Gastrocnemius medialis (tissue), 4 donors: ENCODE data around the gene KIF4A. TPM values are rescaled to one million over a fixed set of nuclear protein-coding genes. Genes with fewer than 3 reads are reported as not detected.

Experiments used
- ATAC-seq, 2 donors: fragments of 150-250 bp; one replicate each; pipeline ENCODE4 v1.9.1; 2016
- DNase-seq, 2 donors: peaks; one replicate each; pipeline ENCODE4 v3.0.0-alpha.2; 2019
- H3K27ac ChIP-seq, 4 donors: fragments of 200-600 bp; sonication (generic); 1 replicate in 1 of 4; 2 replicates in 3 of 4; pipeline ENCODE4 v1.5.1; 2016 to 2018; ENCODE audit warnings: mild to moderate bottlenecking in 2 of 4, moderate library complexity in 1 of 4
- H3K27me3 ChIP-seq, 3 donors: fragments of 200-600 bp; sonication (generic) in 2 of 3; 1 replicate in 1 of 3; 2 replicates in 2 of 3; pipeline versions ENCODE4 v1.5.1 to v1.6.0; 2016 to 2019; ENCODE audit warnings: mild to moderate bottlenecking in 1 of 3, moderate library complexity in 1 of 3
- H3K36me3 ChIP-seq, 2 donors: fragments of 200-600 bp; sonication (generic) in 1 of 2; one replicate each; pipeline ENCODE4 v1.5.1; 2017 to 2018
- H3K4me1 ChIP-seq, 2 donors: fragments of 200-600 bp; sonication (generic) in 1 of 2; one replicate each; pipeline ENCODE4 v1.5.1; 2016 to 2017; ENCODE audit warnings: mild to moderate bottlenecking in 2 of 2
- H3K4me3 ChIP-seq, 4 donors: fragments of 200-600 bp; sonication (generic) in 3 of 4; 1 replicate in 1 of 4; 2 replicates in 3 of 4; pipeline ENCODE4 v1.5.1; 2016 to 2019; ENCODE audit warnings: mild to moderate bottlenecking in 2 of 4
- H3K9me3 ChIP-seq, 3 donors: fragments of 200-600 bp; sonication (generic) in 2 of 3; 1 replicate in 1 of 3; 2 replicates in 2 of 3; pipeline ENCODE4 v1.5.1; 2016 to 2019
- POLR2A ChIP-seq, 2 donors: fragments of 450-650 bp; IDR thresholded peaks; one replicate each; pipeline ENCODE4 v1.6.1; 2017; ENCODE audit warnings: antibody characterized with exemption in 2 of 2, mild to moderate bottlenecking in 2 of 2, moderate library complexity in 2 of 2
- in situ Hi-C, 4 donors: fragments of 200-750 bp; cut with MboI; loops; one replicate each; pipeline versions ENCODE4 v1.15.0 to v1.8.0; 2017; ENCODE audit warnings: low sequenced_read_pairs in 4 of 4
- intact Hi-C: fragments of 100-400 bp; cut with DNase I; formaldehyde crosslinking; loops from one replicate; pipeline ENCODE4 v1.15.1; 2023; ENCODE audit warnings: low total_unique reads
- total RNA-seq, 4 donors: library from RNA; depleted of rRNA; stranded (reverse); fragments of >200 nt; gene quantifications; one replicate each; pipeline versions ENCODE4 v1.1.0 to v1.2.3, GENCODE V29; 2016
- TF ChIP-seq, protein P1 (sequence below), 5 experiments: fragments of 450-650 bp in 3 of 5; fragments of 200-600 bp in 2 of 5; sonication (generic) in 2 of 5; IDR thresholded peaks in 4 of 5; conservative IDR thresholded peaks in 1 of 5; 1 replicate in 4 of 5; 2 replicates in 1 of 5; pipeline ENCODE4 v1.5.1; 2016 to 2019; ENCODE audit warnings: antibody characterized with exemption in 5 of 5, mild to moderate bottlenecking in 3 of 5, moderate library complexity in 3 of 5

KIF4A gene
- total RNA-seq, 4 donors from 2014 or later: 0.07 to 0.09 TPM; not detected in 2

DNA sequence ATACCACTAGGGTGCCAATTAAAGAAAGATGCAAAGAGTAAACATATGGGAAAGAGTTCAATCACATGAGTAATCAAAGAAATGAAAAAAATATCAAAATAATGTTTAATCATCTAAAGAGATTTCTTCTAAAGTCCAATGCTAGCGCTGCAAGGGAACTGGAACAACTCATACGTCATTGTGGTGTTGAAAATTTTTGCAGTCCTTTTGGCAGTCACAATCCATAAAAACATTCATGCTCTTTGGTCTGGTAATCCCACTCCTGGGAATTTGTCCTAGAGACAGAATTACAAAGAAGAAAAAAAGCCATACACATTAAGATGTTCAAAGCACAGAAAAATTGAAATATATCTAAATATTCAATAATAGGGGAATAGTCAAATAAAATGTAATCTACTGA, 34.5 kb upstream of the KIF4A start:
- TF ChIP-seq, protein P1, sequence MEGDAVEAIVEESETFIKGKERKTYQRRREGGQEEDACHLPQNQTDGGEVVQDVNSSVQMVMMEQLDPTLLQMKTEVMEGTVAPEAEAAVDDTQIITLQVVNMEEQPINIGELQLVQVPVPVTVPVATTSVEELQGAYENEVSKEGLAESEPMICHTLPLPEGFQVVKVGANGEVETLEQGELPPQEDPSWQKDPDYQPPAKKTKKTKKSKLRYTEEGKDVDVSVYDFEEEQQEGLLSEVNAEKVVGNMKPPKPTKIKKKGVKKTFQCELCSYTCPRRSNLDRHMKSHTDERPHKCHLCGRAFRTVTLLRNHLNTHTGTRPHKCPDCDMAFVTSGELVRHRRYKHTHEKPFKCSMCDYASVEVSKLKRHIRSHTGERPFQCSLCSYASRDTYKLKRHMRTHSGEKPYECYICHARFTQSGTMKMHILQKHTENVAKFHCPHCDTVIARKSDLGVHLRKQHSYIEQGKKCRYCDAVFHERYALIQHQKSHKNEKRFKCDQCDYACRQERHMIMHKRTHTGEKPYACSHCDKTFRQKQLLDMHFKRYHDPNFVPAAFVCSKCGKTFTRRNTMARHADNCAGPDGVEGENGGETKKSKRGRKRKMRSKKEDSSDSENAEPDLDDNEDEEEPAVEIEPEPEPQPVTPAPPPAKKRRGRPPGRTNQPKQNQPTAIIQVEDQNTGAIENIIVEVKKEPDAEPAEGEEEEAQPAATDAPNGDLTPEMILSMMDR (IDR thresholded peaks at IDR 0.05 in 4 of 5, conservative IDR thresholded peaks at IDR 0.05 in 1 of 5): no peak
- no peak for TF ChIP-seq POLR2A (IDR thresholded peaks at IDR 0.05)
- intact Hi-C loops: no loop called here
- no peaks in the 10 kb centered on the region for H3K4me1 ChIP-seq

GRCh38 chrX:70257423-70258288, 32.2 kb upstream of the KIF4A start:
- no peak for TF ChIP-seq POLR2A (IDR thresholded peaks at IDR 0.05)
- TF ChIP-seq, protein P1 (IDR thresholded peaks at IDR 0.05 in 4 of 5, conservative IDR thresholded peaks at IDR 0.05 in 1 of 5): no peak
- Histone ChIP-seq H3K4me1 (no peaks in the 10 kb centered on the region), H3K36me3 (no peaks in the 10 kb centered on the region), H3K27me3 (no peaks in the 10 kb centered on the region), H3K4me3 (no peak overlapping the region), H3K27ac (no peak overlapping the region), H3K9me3 (no peaks in the 10 kb centered on the region)
- DNase-seq: no peak
- intact Hi-C loops: no loop called here
- ATAC-seq: no peak
- in situ Hi-C loops: no loop called here

More for the DNA sequence above, 34.5 kb upstream of the KIF4A start:
- no peak for DNase-seq
- in situ Hi-C loops: no loop called here
- H3K36me3 ChIP-seq: no peaks in the 10 kb centered on the region
- H3K9me3 ChIP-seq: no peaks in the 10 kb centered on the region
- H3K4me3 ChIP-seq: no peak overlapping the region
- no peak for ATAC-seq
- no peaks in the 10 kb centered on the region for H3K27me3 ChIP-seq
- H3K27ac ChIP-seq: no peak overlapping the region

DNA sequence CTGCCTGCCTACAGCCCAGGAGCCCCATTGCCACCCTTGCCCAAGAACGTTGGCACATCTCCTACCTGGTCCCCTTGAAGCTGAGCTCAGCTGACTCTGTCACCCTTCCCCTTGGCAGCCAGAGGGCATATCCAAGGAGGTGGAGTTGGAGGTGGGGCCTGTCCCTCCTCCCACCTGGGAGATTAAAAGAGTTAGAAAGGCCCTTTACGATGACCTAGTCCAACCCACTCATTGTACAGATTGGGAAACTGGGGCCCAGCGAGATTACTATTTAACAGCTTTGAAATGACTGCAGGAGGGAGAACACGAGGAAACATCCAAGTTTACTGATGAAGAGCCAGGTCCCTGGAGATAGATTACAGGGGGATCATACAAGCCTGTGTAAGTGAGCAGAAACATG, 29.8 kb upstream of the KIF4A start, which contains the start of gene P2RY4:
P2RY4 (minus strand) TSS at position 101 of the 400 bp plus-strand sequence. CDS start 580 bp downstream, outside the sequence.
- Histone ChIP-seq H3K4me1 (no peaks in the 10 kb centered on the region), H3K27ac (no peak within 1 kb of the TSS), H3K36me3 (no peaks in the 10 kb centered on the region), H3K9me3 (no peaks in the 10 kb centered on the region), H3K27me3 (no peaks in the 10 kb centered on the region), H3K4me3 (no peak within 1 kb of the TSS)
- ATAC-seq (no peak), DNase-seq (no peak)
- in situ Hi-C loops: no loop called here
- no peak for TF ChIP-seq POLR2A (IDR thresholded peaks at IDR 0.05)
- intact Hi-C loops: no loop called here

DNA sequence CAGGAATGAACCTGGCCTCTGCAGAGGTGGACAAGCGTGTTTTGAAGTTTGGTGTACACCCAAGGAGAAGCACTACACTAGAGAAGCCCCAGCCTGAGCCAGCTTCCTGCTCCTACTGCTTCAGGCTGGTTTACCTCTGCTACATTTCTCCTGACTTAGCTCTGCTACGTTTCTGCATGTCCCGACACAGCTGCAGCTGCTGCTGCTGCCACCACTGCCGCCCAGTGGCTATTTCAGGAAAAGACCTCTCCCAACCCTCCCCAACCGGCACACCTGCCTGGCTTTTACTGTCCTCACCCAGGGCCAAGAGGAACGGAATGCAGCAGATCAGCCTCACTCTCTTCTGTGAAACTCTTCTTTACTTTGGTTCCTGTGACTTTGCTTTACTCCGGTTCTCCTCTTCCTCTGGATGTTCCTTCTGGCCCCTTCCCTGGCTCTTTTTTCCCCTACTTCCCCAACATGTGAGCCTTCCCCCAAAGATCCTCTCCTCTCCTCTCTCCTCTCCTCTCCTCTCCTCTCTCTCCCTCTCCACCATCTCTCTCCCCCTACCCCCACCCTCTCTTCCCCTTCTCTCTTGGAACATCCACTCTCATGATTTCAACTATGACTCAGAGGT, 26.8 kb upstream of the KIF4A start:
- in situ Hi-C loops (no loop called here), intact Hi-C loops (no loop called here)
- H3K9me3 ChIP-seq: no peaks in the 10 kb centered on the region
- no peaks in the 10 kb centered on the region for H3K4me1 ChIP-seq
- DNase-seq (no peak), ATAC-seq (no peak)
- H3K4me3 ChIP-seq: no peak overlapping the region
- H3K27me3 ChIP-seq: no peaks in the 10 kb centered on the region
- no peaks in the 10 kb centered on the region for H3K36me3 ChIP-seq
- TF ChIP-seq, protein P1 (IDR thresholded peaks at IDR 0.05 in 4 of 5, conservative IDR thresholded peaks at IDR 0.05 in 1 of 5): no peak
- TF ChIP-seq POLR2A (IDR thresholded peaks at IDR 0.05): no peak
- no peak overlapping the region for H3K27ac ChIP-seq

GRCh38 chrX:70264784-70265183, 25.1 kb upstream of the KIF4A start:
- no peak for ATAC-seq
- no peaks in the 10 kb centered on the region for H3K27me3 ChIP-seq
- in situ Hi-C loops: no loop called here
- no peak overlapping the region for H3K4me3 ChIP-seq
- H3K36me3 ChIP-seq: no peaks in the 10 kb centered on the region
- no peak for TF ChIP-seq POLR2A (IDR thresholded peaks at IDR 0.05)
- TF ChIP-seq, protein P1 (IDR thresholded peaks at IDR 0.05 in 4 of 5, conservative IDR thresholded peaks at IDR 0.05 in 1 of 5): no peak
- H3K4me1 ChIP-seq: no peaks in the 10 kb centered on the region
- intact Hi-C loops: no loop called here
- no peak for DNase-seq
- no peak overlapping the region for H3K27ac ChIP-seq
- no peaks in the 10 kb centered on the region for H3K9me3 ChIP-seq
